Panc1 (cell line): ENCODE measurements around the gene TMEM134. TPM values are rescaled to one million over a fixed set of nuclear protein-coding genes. Genes with fewer than 3 reads are reported as not detected.

Experiments used
- ATAC-seq: fragments of 200-7000 bp; cut with Tn5 transposase; 2 replicates; pipeline ENCODE4 v1.9.1; 2020; ENCODE audit warnings: mild to moderate bottlenecking, moderate library complexity
- Bru-seq: library from RNA; stranded (reverse); fragments of 400-500 nt; gene quantifications from one replicate; lab custom pipeline; 2021; lab: Mats Ljungman, UMichigan
- BruChase-seq, 2 experiments: library from RNA; stranded (reverse); fragments of 400-500 nt; gene quantifications; one replicate each; lab custom pipeline; 2021; lab: Mats Ljungman, UMichigan
- BruUV-seq: library from RNA; stranded (reverse); fragments of 400-500 nt; replicated peaks from 2 replicates; lab custom pipeline; 2021; lab: Mats Ljungman, UMichigan
- CTCF ChIA-PET: fragments of 300-600 bp; sonication (Branson Sonifier 250); formaldehyde crosslinking; loops from one replicate; lab custom pipeline; 2022; ENCODE audit warnings: antibody characterized with exemption; lab: Charles Lee
- POLR2A ChIA-PET: fragments of 300-600 bp; sonication (Branson Sonifier 250); formaldehyde crosslinking; loops from one replicate; lab custom pipeline; 2022; ENCODE audit warnings: antibody characterized with exemption; lab: Charles Lee
- DNase-seq: peaks from one replicate; pipeline ENCODE4 v3.0.0-alpha.2; 2010; ENCODE audit warnings: low read depth, low spot score
- H3K27ac ChIP-seq: 2 replicates; pipeline ENCODE4 v1.5.1; 2011; ENCODE audit warnings: mild to moderate bottlenecking, low read length, inconsistent platforms
- H3K27me3 ChIP-seq: fragments of 200-500 bp; sonication (Bioruptor generic); 2 replicates; pipeline ENCODE4 v1.6.0; 2014; ENCODE audit warnings: low read length, inconsistent platforms; ENCODE audit not compliant: control insufficient read depth, insufficient read depth
- H3K36me3 ChIP-seq: fragments of 200-500 bp; sonication (Bioruptor generic); 2 replicates; pipeline ENCODE4 v1.5.1; 2014; ENCODE audit warnings: inconsistent platforms, mild to moderate bottlenecking, low read length, moderate library complexity; ENCODE audit not compliant: control insufficient read depth, insufficient read depth
- H3K4me1 ChIP-seq: 2 replicates; pipeline ENCODE4 v1.5.1; 2011; ENCODE audit warnings: inconsistent platforms, mild to moderate bottlenecking, low read length, moderate library complexity; ENCODE audit not compliant: control insufficient read depth, insufficient read depth
- H3K4me3 ChIP-seq, 2 experiments: 2 replicates each; pipeline ENCODE4 v1.5.1; 2011 to 2012; ENCODE audit warnings: low read depth in 2 of 2, low read length in 2 of 2, mild to moderate bottlenecking in 2 of 2, inconsistent platforms in 1 of 2, moderate library complexity in 1 of 2
- H3K9me3 ChIP-seq: fragments of 200-500 bp; sonication (Bioruptor generic); 2 replicates; pipeline ENCODE4 v1.5.1; 2014; ENCODE audit warnings: low read depth, mild to moderate bottlenecking, inconsistent platforms, low read length, moderate library complexity; ENCODE audit not compliant: control insufficient read depth, insufficient read depth
- POLR2AphosphoS5 ChIP-seq: IDR thresholded peaks from 2 replicates; pipeline ENCODE4 v1.6.1; 2012; ENCODE audit warnings: mild to moderate bottlenecking, low read depth, low read length, moderate library complexity
- SIN3A ChIP-seq: IDR thresholded peaks from 2 replicates; pipeline ENCODE4 v1.6.1; 2012; ENCODE audit warnings: low read depth, mild to moderate bottlenecking, low read length, moderate library complexity, borderline replicate concordance; ENCODE audit not compliant: insufficient read depth
- TCF7L2 ChIP-seq: IDR thresholded peaks from 2 replicates; pipeline ENCODE4 v1.6.1; 2011; ENCODE audit warnings: mild to moderate bottlenecking, low read depth, low read length, inconsistent platforms
- in situ Hi-C: cut with HindIII; loops from 2 replicates; pipeline ENCODE4 v1.10.0; 2016; ENCODE audit warnings: low sequenced_read_pairs, low pct_unique_long_range_greater_than_20kb
- intact Hi-C: fragments of 100-400 bp; cut with micrococcal nuclease; formaldehyde crosslinking; loops from one replicate; pipeline ENCODE4 v1.10.0; 2022; ENCODE audit not compliant: unreplicated experiment
- long read RNA-seq: library from polyadenylated mRNA; unstranded; transcript quantifications from one replicate; pipeline ENCODE4 v2.0.0, GENCODE V29; 2021; ENCODE audit not compliant: unreplicated experiment
- polyA plus RNA-seq: library from polyadenylated mRNA; unstranded; fragments of >200 nt; gene quantifications from one replicate; pipeline ENCODE4 v1.2.1, GENCODE V29; 2012; ENCODE audit warnings: missing spikeins; ENCODE audit not compliant: insufficient read length
- total RNA-seq: library from RNA; stranded (reverse); gene quantifications from one replicate; pipeline ENCODE4 v1.2.1, GENCODE V29; 2021; ENCODE audit not compliant: unreplicated experiment
- TF ChIP-seq, protein P1 (sequence below): fragments of 450-650 bp; IDR thresholded peaks from 2 replicates; pipeline ENCODE4 v1.5.1; 2017; ENCODE audit warnings: mild to moderate bottlenecking
- TF ChIP-seq, protein P2 (sequence below), 2 experiments: IDR thresholded peaks; 2 replicates each; pipeline ENCODE4 v1.6.1; 2011 to 2012; ENCODE audit warnings: low read depth in 2 of 2, control low read depth in 1 of 2, low read length in 1 of 2, mild to moderate bottlenecking in 1 of 2, moderate library complexity in 1 of 2; ENCODE audit not compliant: insufficient read depth in 1 of 2

TMEM134 gene, protein sequence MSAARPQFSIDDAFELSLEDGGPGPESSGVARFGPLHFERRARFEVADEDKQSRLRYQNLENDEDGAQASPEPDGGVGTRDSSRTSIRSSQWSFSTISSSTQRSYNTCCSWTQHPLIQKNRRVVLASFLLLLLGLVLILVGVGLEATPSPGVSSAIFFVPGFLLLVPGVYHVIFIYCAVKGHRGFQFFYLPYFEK
- 65.0 TPM for total RNA-seq
- polyA plus RNA-seq: 100 TPM
- percentile 47 among the genes with signal in this experiment for Bru-seq, nascent RNA
- BruChase-seq, experiment 1, labeled RNA remaining after a 2-hour chase: percentile 54 among the genes with signal in this experiment
- BruChase-seq, experiment 2, labeled RNA remaining after a 6-hour chase: percentile 56 among the genes with signal in this experiment
- long read RNA-seq, transcript TMEM134-201 (7 exons, 3,534 nt): major isoform, 30 of 87 reads
- long read RNA-seq, transcript TMEM134-217 (7 exons, 1,063 nt): minor isoform, 6 of 87 reads
- long read RNA-seq, partial matches to known transcripts: 7 of 87 reads
- long read RNA-seq, other reads (novel, unspliced or antisense): 43 of 87 reads

DNA sequence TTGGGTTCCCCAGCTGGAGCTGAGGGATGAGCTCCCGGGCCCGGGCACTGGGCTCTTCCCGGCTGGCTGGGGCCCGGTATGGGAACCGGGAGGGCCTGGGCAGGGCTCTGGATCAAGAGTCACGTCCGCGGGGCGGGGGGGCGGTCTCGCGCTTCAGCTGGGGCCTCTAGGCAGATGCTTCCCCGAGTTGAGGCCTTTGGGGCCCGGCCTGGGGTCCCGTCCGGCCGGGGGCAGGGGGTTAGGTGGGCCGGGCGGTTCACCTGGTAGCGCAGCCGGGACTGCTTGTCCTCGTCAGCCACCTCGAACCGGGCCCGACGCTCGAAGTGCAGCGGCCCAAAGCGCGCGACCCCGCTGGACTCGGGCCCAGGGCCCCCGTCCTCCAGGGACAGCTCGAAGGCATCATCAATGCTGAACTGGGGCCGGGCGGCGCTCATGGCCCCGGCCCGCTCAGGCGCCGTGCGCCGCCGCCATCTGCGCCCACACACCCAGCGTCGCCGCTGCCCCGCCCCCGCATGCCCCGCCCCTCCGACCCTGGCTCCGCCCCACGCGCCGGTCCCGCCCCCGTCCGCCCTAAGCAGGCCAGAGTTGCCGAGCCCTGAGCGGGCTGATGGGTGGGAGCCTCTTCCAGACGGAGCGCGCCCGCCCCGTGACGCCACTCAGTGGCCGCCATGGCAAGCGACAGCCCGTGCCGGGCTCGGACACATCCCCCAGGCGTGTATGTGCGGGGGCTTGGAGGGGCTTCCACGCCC lies at the start of gene TMEM134:
TSS of gene TMEM134 (minus strand) at position 493 of the 749 bp plus-strand sequence. CDS start at position 434, 59 bp downstream.
- DNase-seq (peak; percentile 33), ATAC-seq (peak; percentile 89)
- Histone ChIP-seq H3K27ac (peak within 1 kb of the TSS; percentile 95), H3K36me3 (peaks cover 2% of the 10 kb centered on the region; the same call in 1 of the 2 replicates), H3K4me1 (peaks cover 35% of the 10 kb centered on the region), H3K4me3 (peak within 1 kb of the TSS; percentile 64 to 88), H3K9me3 (no peaks in the 10 kb centered on the region), H3K27me3 (no peaks in the 10 kb centered on the region)
- ChIA-PET CTCF (interaction anchor here (0.7 to 1.2 kb wide), 3 partner anchors 67 to 86 kb away, joined by 3 to 9 read pairs (median 7); partner anchors contain the start of gene PPP1CA), POLR2A (interaction anchor here (0.6 kb wide), 1 partner anchor 14 kb away, joined by 3 read pairs; the partner anchor contains the start of gene AIP)
- intact Hi-C loops: no loop called here
- in situ Hi-C loops: no loop called here
- no TSS peak for BruUV-seq
- peak; percentile 91; the same call in 1 of the 2 replicates for TF ChIP-seq SIN3A
- TF ChIP-seq TCF7L2: no peak
- TF ChIP-seq, protein P1, sequence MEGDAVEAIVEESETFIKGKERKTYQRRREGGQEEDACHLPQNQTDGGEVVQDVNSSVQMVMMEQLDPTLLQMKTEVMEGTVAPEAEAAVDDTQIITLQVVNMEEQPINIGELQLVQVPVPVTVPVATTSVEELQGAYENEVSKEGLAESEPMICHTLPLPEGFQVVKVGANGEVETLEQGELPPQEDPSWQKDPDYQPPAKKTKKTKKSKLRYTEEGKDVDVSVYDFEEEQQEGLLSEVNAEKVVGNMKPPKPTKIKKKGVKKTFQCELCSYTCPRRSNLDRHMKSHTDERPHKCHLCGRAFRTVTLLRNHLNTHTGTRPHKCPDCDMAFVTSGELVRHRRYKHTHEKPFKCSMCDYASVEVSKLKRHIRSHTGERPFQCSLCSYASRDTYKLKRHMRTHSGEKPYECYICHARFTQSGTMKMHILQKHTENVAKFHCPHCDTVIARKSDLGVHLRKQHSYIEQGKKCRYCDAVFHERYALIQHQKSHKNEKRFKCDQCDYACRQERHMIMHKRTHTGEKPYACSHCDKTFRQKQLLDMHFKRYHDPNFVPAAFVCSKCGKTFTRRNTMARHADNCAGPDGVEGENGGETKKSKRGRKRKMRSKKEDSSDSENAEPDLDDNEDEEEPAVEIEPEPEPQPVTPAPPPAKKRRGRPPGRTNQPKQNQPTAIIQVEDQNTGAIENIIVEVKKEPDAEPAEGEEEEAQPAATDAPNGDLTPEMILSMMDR: no peak; the same call in 1 of the 2 replicates
- TF ChIP-seq, protein P2, sequence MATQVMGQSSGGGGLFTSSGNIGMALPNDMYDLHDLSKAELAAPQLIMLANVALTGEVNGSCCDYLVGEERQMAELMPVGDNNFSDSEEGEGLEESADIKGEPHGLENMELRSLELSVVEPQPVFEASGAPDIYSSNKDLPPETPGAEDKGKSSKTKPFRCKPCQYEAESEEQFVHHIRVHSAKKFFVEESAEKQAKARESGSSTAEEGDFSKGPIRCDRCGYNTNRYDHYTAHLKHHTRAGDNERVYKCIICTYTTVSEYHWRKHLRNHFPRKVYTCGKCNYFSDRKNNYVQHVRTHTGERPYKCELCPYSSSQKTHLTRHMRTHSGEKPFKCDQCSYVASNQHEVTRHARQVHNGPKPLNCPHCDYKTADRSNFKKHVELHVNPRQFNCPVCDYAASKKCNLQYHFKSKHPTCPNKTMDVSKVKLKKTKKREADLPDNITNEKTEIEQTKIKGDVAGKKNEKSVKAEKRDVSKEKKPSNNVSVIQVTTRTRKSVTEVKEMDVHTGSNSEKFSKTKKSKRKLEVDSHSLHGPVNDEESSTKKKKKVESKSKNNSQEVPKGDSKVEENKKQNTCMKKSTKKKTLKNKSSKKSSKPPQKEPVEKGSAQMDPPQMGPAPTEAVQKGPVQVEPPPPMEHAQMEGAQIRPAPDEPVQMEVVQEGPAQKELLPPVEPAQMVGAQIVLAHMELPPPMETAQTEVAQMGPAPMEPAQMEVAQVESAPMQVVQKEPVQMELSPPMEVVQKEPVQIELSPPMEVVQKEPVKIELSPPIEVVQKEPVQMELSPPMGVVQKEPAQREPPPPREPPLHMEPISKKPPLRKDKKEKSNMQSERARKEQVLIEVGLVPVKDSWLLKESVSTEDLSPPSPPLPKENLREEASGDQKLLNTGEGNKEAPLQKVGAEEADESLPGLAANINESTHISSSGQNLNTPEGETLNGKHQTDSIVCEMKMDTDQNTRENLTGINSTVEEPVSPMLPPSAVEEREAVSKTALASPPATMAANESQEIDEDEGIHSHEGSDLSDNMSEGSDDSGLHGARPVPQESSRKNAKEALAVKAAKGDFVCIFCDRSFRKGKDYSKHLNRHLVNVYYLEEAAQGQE (IDR thresholded peaks at IDR 0.05; ENCODE audit: insufficient read depth in 1 of 2, low read depth in 2 of 2, low read length in 1 of 2): 0 out of 4 replicates have a peak, but pooled peaks of 1 of the 2 experiments have one; percentile 14
- peak; percentile 89 for TF ChIP-seq POLR2AphosphoS5

DNA sequence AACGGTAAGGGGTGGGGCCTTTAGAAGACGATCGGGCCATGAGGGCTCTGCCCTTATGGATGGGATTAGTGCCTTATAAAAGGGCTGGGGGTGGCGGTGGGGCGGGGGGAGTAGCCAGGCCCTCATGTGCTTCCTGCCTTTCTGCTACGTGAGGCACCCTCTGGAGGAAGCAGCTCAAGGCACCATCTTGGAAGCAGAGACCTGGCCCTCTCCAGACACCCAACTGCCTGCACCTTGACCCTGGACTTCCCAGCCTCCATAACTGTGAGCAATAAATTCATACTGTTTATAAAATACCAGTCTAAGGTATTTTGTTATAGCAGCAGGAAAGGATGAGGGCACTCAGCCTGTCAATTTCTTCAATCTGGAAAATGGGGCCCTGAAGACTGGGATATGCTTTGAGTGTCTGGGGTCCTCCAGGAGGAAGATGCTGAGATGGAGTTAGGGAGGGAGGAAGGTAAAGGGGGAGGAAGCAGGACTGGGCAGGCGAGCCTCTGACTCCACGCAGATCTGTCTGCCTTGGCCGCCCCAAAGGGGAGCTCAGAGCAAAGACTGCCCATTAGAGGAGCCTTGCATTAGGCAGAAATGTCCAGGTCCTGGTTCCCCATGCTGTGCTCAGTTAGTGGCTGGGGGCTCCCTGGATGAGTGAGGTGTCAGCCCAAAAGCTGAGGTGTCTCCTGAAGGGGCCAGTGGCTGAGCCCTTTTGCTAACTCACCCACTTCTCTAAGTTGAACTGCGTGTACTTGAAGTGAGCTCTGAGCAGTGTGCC lies 48.9 kb upstream of the TMEM134 start:
- ChIA-PET POLR2A (interaction anchor here (0.6 kb wide), 1 partner anchor 13 kb away, joined by 4 read pairs; no protein-coding TSS in a partner anchor), CTCF (no interaction called here)
- intact Hi-C loops (no loop called here), in situ Hi-C loops (no loop called here)
- no peak overlapping the region for H3K4me3 ChIP-seq
- no peak for TF ChIP-seq POLR2AphosphoS5
- no peak for TF ChIP-seq TCF7L2
- no peak for TF ChIP-seq SIN3A
- TF ChIP-seq, protein P1: no peak
- TF ChIP-seq, protein P2 (IDR thresholded peaks at IDR 0.05; ENCODE audit: insufficient read depth in 1 of 2, low read depth in 2 of 2, low read length in 1 of 2): no peak
- DNase-seq: no peak
- H3K27ac ChIP-seq: no peak overlapping the region
- no peak for ATAC-seq
- H3K9me3 ChIP-seq: no peaks in the 10 kb centered on the region
- no peaks in the 10 kb centered on the region for H3K4me1 ChIP-seq
- H3K36me3 ChIP-seq: no peaks in the 10 kb centered on the region
- no TSS peak for BruUV-seq
- no peaks in the 10 kb centered on the region for H3K27me3 ChIP-seq
